AG04449 (cell line): ENCODE results near the gene H1-8.

ENCODE experiments used
- CTCF ChIA-PET: fragments of 350-600 bp; formaldehyde crosslinking; extraction: SDS; loops from one replicate; lab custom pipeline; 2021; ENCODE audit warnings: antibody characterized with exemption; lab: Yijun Ruan, JAX
- POLR2A ChIA-PET: fragments of 400-600, 350-600 bp; formaldehyde crosslinking; extraction: SDS; loops from one replicate; lab custom pipeline; 2020; ENCODE audit warnings: antibody characterized with exemption, inconsistent platforms; lab: Yijun Ruan, JAX
- DNase-seq: peaks from one replicate; pipeline ENCODE4 v3.0.0-alpha.2; 2010; ENCODE audit warnings: low read depth, low spot score
- H3K4me3 ChIP-seq: 2 replicates; pipeline ENCODE4 v1.5.1; 2011; ENCODE audit warnings: low read depth, mild to moderate bottlenecking, control low read depth, low read length
- TF ChIP-seq, protein P1 (sequence below): IDR thresholded peaks from one replicate; pipeline ENCODE4 v1.5.1; 2011; ENCODE audit warnings: mild to moderate bottlenecking, moderate library complexity, low read length, control low read depth, inconsistent platforms; ENCODE audit not compliant: insufficient read depth; ENCODE audit errors: missing control alignments

The H1-8 gene

DNA sequence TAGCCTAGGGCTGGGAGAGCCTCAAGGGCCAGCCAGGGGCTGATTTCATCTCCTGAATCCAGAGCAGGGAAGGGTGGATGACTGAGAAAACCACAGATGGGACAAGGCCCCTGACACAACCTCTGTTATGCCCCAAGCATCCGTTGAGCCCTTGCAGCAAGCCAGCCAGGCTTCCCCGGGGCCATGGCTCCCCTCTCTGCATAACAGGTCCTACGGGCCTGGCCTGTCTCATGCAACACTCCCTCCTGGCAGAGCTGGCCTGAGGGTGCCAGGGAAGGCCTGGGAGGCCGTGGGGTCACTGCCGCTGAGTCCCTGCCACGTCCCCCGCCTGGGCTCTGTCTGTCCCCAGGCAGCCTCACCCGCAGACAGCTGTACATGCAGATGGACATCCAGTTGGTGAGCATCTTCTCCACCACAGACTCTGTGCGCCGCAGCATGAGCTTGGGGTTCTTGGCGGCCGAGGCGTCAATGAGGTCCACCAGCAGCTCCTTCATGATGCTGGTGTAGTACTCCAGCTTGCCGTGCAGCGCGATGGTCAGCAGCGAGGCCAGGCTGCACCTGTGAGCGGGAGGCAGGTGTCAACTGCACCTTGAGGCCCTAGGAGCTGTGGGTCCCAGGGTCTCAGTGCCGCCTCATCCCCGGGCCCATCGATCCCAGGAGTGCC is 22.1 kb downstream of the H1-8 start:
- no peak for DNase-seq
- H3K4me3 ChIP-seq = no peak overlapping the region
- CTCF ChIA-PET = no interaction called here
- POLR2A ChIA-PET = no interaction called here
- TF ChIP-seq, protein P1, sequence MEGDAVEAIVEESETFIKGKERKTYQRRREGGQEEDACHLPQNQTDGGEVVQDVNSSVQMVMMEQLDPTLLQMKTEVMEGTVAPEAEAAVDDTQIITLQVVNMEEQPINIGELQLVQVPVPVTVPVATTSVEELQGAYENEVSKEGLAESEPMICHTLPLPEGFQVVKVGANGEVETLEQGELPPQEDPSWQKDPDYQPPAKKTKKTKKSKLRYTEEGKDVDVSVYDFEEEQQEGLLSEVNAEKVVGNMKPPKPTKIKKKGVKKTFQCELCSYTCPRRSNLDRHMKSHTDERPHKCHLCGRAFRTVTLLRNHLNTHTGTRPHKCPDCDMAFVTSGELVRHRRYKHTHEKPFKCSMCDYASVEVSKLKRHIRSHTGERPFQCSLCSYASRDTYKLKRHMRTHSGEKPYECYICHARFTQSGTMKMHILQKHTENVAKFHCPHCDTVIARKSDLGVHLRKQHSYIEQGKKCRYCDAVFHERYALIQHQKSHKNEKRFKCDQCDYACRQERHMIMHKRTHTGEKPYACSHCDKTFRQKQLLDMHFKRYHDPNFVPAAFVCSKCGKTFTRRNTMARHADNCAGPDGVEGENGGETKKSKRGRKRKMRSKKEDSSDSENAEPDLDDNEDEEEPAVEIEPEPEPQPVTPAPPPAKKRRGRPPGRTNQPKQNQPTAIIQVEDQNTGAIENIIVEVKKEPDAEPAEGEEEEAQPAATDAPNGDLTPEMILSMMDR = no peak

DNA sequence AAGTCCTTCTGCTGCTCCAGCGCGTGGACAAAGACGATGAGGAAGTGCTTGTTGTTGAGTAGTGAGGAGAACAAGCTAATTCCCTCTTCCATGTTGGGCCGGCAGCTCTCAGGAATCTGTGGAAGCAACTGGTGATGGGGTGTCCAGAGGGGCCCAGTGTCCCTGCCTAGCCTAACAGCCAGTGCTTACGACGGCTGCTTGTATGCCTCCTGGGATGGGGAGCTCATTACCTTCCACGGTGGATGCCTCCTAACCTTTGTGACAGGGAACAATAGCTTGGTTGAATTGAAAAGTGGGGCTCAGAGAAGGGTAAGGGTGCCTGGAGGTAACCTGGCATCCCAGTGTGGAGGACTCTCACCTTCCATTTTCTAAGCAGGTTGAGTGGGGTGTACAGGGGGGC is 22.9 kb downstream of the H1-8 start:
- POLR2A ChIA-PET = no interaction called here
- DNase-seq = no peak
- TF ChIP-seq, protein P1 = no peak
- CTCF ChIA-PET = interaction anchor here (1.4 kb wide), 1 partner anchor 14 kb away, joined by 3 read pairs; no protein-coding TSS in a partner anchor
- H3K4me3 ChIP-seq = no peak overlapping the region

DNA sequence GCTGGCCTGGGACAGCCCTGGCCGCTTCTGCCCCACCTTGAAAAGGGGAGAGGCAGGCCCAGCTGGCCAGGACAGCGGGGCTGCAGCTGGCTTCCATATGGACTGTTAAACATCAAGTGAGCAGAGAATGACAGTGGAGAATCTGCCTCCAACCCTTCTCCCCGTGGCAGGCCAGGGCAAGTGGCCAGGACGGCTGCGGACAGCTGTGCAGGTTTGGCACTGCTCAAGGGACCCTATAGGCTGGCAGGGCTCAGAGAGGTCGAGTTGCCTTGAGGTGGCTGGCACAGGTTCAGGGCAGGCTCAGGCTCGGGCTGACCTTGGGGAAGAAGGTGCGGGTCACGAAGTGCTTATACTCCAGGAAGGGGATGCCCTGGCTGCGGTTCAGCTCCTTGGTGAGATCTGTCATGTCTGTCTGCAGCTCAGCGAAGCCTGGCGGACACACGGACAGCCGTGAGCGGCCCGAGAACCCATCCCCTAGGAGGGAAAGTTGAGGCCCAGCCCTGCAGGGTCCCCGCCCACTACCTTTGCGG is 24.3 kb downstream of the H1-8 start:
- TF ChIP-seq, protein P1 = no peak
- H3K4me3 ChIP-seq = no peak overlapping the region
- DNase-seq = no peak
- POLR2A ChIA-PET = no interaction called here
- CTCF ChIA-PET = interaction anchor here (0.6 to 1.4 kb wide), 2 partner anchors 16 to 194 kb away, joined by 3 read pairs; no protein-coding TSS in a partner anchor

DNA sequence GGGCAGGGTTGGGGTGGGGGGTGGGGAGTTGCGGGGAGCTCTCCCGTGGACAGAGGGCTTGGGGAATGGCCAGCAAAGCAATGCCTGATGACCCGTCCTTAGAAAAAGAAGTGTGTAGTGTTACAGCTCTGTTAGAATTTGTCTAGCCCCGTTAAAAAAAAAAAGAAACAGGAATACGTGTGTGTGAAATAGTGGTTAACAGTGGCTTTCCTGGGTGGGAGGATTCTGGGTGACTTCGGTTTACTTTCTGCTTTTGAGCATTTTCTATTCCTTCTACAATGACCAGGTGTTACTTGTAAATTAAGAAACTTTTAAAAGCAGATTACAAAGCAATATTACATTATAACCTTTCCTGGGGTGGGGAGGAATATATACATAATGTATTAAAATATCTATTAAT is 25.0 kb downstream of the H1-8 start:
- POLR2A ChIA-PET = no interaction called here
- TF ChIP-seq, protein P1 = no peak
- CTCF ChIA-PET = no interaction called here
- no peak overlapping the region for H3K4me3 ChIP-seq
- no peak for DNase-seq

DNA sequence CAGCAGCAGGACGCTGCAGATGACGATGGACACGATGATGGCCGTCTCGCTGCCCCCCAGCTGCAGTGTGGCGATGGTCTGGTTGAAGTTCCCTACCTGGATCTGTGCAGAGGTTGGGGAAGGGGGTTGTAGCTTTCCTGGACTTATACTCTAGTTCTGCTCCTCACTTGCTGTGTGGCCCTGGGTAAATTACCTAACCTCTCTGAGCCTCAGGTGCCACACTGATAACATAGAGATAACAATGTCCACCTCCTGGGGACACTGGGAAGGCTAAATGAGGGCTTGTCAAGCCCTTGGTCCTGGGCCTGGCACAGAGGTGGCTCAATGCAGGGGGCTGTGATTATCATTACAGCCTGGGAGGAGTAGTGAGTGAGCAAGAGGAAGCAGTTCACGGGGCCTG is 26.9 kb downstream of the H1-8 start:
- POLR2A ChIA-PET = no interaction called here
- DNase-seq = no peak
- TF ChIP-seq, protein P1 = no peak
- no peak overlapping the region for H3K4me3 ChIP-seq
- CTCF ChIA-PET = interaction anchor here (0.9 kb wide), 1 partner anchor 9 kb away, joined by 4 read pairs; no protein-coding TSS in a partner anchor

DNA sequence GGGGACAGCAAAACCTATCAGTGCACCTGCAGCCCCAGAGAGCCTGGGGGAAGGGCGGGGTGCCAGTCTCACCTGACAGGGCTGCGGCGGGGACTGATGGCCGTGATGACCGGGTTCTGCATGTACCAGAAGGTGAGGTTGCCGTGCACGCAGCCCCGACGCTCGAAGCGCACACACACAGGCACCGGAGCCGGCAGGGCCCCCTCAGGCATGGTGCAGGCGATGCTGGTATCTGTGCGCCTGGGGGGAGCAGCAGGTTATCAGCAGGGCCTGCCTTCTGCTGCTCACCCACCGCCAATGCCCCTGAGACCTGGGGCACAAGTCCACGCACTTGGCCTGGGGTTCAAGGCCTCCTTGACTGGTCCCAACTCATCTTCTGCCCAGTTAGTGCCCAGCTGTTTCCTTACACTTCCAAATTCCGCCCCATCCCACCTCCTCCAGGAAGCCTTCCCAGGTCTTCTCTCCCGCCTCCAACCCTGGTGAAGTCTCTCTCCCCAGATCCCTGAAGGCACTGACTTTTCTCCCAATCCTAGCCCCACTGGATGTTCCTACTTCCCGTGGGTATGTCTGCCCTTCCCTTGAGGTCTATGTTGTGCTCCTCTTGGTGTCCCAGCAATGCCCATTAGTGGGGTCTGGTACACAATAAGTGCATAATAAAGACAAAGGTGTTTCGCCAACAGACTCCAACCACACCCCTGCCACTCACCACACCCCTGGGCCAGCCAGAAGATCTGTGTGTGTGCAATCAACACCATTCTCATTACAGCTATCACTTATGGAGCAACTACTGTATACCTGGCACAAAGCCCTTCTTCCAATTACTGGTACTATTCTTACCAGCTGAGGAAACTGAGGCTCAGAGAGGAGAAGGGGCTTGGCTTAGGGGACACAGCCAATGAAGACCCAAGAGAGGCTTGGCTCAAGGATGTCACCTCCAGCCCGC is 28.9 kb downstream of the H1-8 start:
- TF ChIP-seq, protein P1 = no peak
- ChIA-PET CTCF (no interaction called here), POLR2A (no interaction called here)
- no peak overlapping the region for H3K4me3 ChIP-seq
- no peak for DNase-seq
